Measurements from ENCODE around the gene C17orf67. TPM values are rescaled to one million over a fixed set of nuclear protein-coding genes. Genes with fewer than 3 reads are reported as not detected.

C17orf67 gene
- total and polyA plus RNA-seq, 4 donors, result 0.19 to 1.4 (median 0.78) TPM

DNA sequence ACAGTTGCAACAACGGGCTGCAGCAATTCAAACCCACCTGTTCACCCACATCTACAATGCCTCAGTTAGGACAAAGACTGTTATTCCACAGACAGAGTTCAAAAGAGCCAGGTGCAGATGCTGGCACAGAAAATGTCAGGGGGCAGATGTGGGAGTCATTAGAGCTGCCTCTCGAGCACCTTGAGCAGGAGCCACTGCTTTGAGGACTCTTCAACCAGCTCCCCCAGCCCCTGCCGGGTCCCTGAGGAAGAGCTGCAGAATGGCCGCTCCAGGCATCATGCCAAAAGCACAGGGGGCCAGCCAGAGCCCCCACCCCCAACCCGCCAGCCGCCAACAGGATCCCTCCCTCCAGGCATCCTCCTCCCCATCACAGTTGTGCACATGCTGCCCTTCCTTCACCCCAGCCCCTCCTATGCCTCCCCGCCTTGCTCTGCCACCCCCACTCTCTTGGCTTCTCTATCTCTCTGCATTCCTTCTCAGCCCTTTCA lies 20.8 kb downstream of the C17orf67 start:
- Histone ChIP-seq H3K9me3 (ENCODE audit: control insufficient read depth in 4 of 4, low read length in 3 of 4) (no peaks in the 10 kb centered on the region), H3K9ac (ENCODE audit: low read depth in 1 of 2, low read length in 2 of 2) (no peak overlapping the region), H3K36me3 (ENCODE audit: control insufficient read depth in 4 of 4, insufficient read depth in 3 of 4, low read depth in 1 of 4, low read length in 3 of 4) (no peaks in the 10 kb centered on the region), H3K4me1 (ENCODE audit: control insufficient read depth in 4 of 4, insufficient read depth in 4 of 4, low read length in 3 of 4) (no peaks in the 10 kb centered on the region), H3K4me3 (ENCODE audit: low read depth in 1 of 3, low read length in 3 of 3) (no peak overlapping the region), H3K27ac (ENCODE audit: low read depth in 1 of 2, low read length in 2 of 2) (no peak overlapping the region), H3K27me3 (ENCODE audit: control insufficient read depth in 4 of 4, insufficient read depth in 4 of 4, low read length in 3 of 4) (no peaks in the 10 kb centered on the region)
- DNase-seq (ENCODE audit: low spot score), result no peak
- TF ChIP-seq NR2F2 (IDR thresholded peaks at IDR 0.05), result no peak
- TF ChIP-seq YY1 (IDR thresholded peaks at IDR 0.05), result no peak
- TF ChIP-seq, protein P1, sequence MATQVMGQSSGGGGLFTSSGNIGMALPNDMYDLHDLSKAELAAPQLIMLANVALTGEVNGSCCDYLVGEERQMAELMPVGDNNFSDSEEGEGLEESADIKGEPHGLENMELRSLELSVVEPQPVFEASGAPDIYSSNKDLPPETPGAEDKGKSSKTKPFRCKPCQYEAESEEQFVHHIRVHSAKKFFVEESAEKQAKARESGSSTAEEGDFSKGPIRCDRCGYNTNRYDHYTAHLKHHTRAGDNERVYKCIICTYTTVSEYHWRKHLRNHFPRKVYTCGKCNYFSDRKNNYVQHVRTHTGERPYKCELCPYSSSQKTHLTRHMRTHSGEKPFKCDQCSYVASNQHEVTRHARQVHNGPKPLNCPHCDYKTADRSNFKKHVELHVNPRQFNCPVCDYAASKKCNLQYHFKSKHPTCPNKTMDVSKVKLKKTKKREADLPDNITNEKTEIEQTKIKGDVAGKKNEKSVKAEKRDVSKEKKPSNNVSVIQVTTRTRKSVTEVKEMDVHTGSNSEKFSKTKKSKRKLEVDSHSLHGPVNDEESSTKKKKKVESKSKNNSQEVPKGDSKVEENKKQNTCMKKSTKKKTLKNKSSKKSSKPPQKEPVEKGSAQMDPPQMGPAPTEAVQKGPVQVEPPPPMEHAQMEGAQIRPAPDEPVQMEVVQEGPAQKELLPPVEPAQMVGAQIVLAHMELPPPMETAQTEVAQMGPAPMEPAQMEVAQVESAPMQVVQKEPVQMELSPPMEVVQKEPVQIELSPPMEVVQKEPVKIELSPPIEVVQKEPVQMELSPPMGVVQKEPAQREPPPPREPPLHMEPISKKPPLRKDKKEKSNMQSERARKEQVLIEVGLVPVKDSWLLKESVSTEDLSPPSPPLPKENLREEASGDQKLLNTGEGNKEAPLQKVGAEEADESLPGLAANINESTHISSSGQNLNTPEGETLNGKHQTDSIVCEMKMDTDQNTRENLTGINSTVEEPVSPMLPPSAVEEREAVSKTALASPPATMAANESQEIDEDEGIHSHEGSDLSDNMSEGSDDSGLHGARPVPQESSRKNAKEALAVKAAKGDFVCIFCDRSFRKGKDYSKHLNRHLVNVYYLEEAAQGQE (IDR thresholded peaks at IDR 0.05), result no peak
- no peak for TF ChIP-seq FOXA2 (IDR thresholded peaks at IDR 0.05)
- no peak for TF ChIP-seq EGR1 (IDR thresholded peaks at IDR 0.05; ENCODE audit: low read depth in 2 of 2)
- no peak for TF ChIP-seq TAF1 (conservative IDR thresholded peaks at IDR 0.05)
- TF ChIP-seq, protein P2, sequence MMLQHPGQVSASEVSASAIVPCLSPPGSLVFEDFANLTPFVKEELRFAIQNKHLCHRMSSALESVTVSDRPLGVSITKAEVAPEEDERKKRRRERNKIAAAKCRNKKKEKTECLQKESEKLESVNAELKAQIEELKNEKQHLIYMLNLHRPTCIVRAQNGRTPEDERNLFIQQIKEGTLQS (IDR thresholded peaks at IDR 0.05), result no peak
- no peak for TF ChIP-seq HNF4A (conservative IDR thresholded peaks at IDR 0.05)
- no peak for TF ChIP-seq JUND (IDR thresholded peaks at IDR 0.05)
- no peak for TF ChIP-seq SP1 (IDR thresholded peaks at IDR 0.05)
- no peak for TF ChIP-seq FOXA1 (IDR thresholded peaks at IDR 0.05)
- TF ChIP-seq, protein P3, sequence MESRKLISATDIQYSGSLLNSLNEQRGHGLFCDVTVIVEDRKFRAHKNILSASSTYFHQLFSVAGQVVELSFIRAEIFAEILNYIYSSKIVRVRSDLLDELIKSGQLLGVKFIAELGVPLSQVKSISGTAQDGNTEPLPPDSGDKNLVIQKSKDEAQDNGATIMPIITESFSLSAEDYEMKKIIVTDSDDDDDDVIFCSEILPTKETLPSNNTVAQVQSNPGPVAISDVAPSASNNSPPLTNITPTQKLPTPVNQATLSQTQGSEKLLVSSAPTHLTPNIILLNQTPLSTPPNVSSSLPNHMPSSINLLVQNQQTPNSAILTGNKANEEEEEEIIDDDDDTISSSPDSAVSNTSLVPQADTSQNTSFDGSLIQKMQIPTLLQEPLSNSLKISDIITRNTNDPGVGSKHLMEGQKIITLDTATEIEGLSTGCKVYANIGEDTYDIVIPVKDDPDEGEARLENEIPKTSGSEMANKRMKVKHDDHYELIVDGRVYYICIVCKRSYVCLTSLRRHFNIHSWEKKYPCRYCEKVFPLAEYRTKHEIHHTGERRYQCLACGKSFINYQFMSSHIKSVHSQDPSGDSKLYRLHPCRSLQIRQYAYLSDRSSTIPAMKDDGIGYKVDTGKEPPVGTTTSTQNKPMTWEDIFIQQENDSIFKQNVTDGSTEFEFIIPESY (IDR thresholded peaks at IDR 0.05), result no peak
- no peak for TF ChIP-seq RXRA (IDR thresholded peaks at IDR 0.05)
- TF ChIP-seq, protein P4, sequence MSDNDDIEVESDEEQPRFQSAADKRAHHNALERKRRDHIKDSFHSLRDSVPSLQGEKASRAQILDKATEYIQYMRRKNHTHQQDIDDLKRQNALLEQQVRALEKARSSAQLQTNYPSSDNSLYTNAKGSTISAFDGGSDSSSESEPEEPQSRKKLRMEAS (IDR thresholded peaks at IDR 0.05), result no peak
- no peak for TF ChIP-seq GABPA (IDR thresholded peaks at IDR 0.05 in 1 of 2, conservative IDR thresholded peaks at IDR 0.05 in 1 of 2)
- WGBS, result 82% methylated on average over 7 of the region's 7 CpGs

DNA sequence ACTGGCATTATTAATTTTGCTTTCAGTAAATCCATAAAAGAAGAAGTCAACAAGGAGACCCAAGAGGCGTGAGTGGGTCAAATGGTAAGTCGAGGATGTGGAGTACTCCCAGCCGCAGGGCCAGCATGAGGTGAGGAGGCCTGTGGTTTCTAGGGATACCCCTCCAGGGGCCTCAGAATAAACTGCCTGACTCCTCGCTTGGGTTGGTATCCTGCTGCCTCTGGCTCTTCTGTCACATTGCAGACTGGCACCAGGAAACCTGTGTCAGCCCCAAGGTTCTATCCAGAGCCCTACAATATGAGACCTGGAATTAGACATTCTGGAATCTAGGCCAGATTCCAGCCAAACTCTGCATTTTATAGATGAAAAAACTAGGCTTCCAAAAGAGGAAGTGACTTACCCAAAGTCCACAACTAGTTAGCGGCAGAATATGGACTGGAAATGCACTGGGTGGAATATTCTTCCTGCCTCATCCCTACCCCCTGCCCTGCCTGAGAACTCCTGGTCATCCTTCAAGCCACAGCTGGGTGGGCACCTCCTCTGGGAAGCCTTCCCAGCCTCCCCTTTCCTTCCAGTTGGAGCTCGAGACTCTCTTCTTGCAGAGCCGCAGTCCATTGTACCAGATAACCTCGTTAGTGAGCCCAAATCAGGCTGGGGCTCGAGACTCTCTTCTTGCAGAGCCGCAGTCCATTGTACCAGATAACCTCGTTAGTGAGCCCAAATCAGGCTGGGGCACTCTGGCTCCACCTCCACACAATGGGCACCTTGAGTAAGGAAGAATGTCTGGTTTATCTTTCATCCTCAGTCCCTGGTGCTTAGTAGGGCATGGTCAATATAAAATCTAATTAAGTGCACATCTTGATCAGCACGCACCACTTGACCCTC lies 22.6 kb downstream of the C17orf67 start:
- Histone ChIP-seq H3K9ac (ENCODE audit: low read depth in 1 of 2, low read length in 2 of 2) (no peak overlapping the region), H3K27me3 (ENCODE audit: control insufficient read depth in 4 of 4, insufficient read depth in 4 of 4, low read length in 3 of 4) (no peaks in the 10 kb centered on the region), H3K27ac (ENCODE audit: low read depth in 1 of 2, low read length in 2 of 2) (no peak overlapping the region), H3K4me1 (ENCODE audit: control insufficient read depth in 4 of 4, insufficient read depth in 4 of 4, low read length in 3 of 4) (no peaks in the 10 kb centered on the region), H3K36me3 (ENCODE audit: control insufficient read depth in 4 of 4, insufficient read depth in 3 of 4, low read depth in 1 of 4, low read length in 3 of 4) (no peaks in the 10 kb centered on the region), H3K9me3 (ENCODE audit: control insufficient read depth in 4 of 4, low read length in 3 of 4) (no peaks in the 10 kb centered on the region), H3K4me3 (ENCODE audit: low read depth in 1 of 3, low read length in 3 of 3) (no peak overlapping the region)
- 92% methylated on average over 12 of the region's 12 CpGs for WGBS
- DNase-seq (ENCODE audit: low spot score), result no peak
- TF ChIP-seq JUND (IDR thresholded peaks at IDR 0.05) (no peak), TAF1 (conservative IDR thresholded peaks at IDR 0.05) (no peak), YY1 (IDR thresholded peaks at IDR 0.05) (no peak), SP1 (IDR thresholded peaks at IDR 0.05) (no peak), RAD21 (IDR thresholded peaks at IDR 0.05) (no peak), HNF4G (IDR thresholded peaks at IDR 0.05) (no peak), RXRA (IDR thresholded peaks at IDR 0.05) (no peak), FOXA1 (IDR thresholded peaks at IDR 0.05) (no peak)
- TF ChIP-seq, protein P2 (IDR thresholded peaks at IDR 0.05), result no peak
- TF ChIP-seq, protein P5, sequence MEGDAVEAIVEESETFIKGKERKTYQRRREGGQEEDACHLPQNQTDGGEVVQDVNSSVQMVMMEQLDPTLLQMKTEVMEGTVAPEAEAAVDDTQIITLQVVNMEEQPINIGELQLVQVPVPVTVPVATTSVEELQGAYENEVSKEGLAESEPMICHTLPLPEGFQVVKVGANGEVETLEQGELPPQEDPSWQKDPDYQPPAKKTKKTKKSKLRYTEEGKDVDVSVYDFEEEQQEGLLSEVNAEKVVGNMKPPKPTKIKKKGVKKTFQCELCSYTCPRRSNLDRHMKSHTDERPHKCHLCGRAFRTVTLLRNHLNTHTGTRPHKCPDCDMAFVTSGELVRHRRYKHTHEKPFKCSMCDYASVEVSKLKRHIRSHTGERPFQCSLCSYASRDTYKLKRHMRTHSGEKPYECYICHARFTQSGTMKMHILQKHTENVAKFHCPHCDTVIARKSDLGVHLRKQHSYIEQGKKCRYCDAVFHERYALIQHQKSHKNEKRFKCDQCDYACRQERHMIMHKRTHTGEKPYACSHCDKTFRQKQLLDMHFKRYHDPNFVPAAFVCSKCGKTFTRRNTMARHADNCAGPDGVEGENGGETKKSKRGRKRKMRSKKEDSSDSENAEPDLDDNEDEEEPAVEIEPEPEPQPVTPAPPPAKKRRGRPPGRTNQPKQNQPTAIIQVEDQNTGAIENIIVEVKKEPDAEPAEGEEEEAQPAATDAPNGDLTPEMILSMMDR (IDR thresholded peaks at IDR 0.05; ENCODE audit: low read depth, low read length, missing input control), result no peak
- TF ChIP-seq, protein P1 (IDR thresholded peaks at IDR 0.05), result no peak
- TF ChIP-seq, protein P4 (IDR thresholded peaks at IDR 0.05), result no peak
